MV-4-11 (cell line): ENCODE data around the gene OSM.
"Not testable (repeated sequence)": the region's sequence is repeated elsewhere in the genome, so short reads cannot be mapped to it uniquely, and the experiment has no call there.

ENCODE experiments used
- DNase-seq: peaks from one replicate; lab custom pipeline; 2025; lab: John Stamatoyannopoulos, UW

Gene OSM

GRCh38 chr22:30244066-30244465 lies 22.6 kb downstream of the OSM start:
- DNase-seq = no peak

- DNase-seq = no peak
Observed at GRCh38 chr22:30243661-30244060, 23.0 kb downstream of the OSM start.

DNA sequence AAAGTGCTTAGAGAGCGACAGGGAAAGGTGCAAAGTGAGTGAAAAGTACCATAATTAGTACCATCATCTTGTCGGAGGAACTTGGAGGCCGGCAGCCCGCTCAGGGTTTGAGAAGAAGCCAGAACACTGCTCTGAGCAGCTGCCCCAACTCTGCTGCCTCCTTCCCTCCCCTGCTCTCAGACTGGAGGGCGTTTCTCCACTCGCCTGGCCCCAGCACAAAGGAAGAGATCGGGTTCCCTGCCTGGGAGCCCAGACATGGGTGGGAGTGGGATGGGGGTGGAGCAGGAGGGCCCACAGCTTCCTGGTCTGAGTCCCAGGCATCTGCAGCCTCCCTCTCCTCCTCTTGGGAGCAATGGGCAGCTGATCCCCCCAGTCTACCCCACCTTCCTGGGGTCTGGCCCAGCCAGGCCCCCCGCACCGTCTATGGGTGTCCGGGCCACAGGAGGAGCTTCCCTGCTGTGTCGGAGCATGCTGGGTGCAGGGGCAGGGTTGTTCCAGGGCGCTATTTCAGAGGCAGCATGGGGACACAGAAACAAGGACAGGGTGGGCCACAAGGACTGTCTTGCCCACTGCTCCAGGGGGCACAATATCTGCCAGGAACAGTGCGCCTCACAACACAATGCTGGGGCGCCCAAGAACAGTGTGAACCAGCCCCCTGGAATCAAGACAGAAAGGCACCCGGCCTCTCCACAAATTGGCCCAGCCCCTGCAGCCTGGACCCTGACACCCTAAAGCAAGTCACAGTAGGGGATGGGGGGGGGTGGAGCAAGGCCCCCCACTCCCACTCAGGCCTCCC lies 24.9 kb downstream of the OSM start:
- no peak for DNase-seq

GRCh38 chr22:30240541-30241417 lies 25.9 kb downstream of the OSM start:
- DNase-seq = peak; percentile 54

- DNase-seq = no peak
Observed at GRCh38 chr22:30239488-30240405, 26.9 kb downstream of the OSM start.

DNA sequence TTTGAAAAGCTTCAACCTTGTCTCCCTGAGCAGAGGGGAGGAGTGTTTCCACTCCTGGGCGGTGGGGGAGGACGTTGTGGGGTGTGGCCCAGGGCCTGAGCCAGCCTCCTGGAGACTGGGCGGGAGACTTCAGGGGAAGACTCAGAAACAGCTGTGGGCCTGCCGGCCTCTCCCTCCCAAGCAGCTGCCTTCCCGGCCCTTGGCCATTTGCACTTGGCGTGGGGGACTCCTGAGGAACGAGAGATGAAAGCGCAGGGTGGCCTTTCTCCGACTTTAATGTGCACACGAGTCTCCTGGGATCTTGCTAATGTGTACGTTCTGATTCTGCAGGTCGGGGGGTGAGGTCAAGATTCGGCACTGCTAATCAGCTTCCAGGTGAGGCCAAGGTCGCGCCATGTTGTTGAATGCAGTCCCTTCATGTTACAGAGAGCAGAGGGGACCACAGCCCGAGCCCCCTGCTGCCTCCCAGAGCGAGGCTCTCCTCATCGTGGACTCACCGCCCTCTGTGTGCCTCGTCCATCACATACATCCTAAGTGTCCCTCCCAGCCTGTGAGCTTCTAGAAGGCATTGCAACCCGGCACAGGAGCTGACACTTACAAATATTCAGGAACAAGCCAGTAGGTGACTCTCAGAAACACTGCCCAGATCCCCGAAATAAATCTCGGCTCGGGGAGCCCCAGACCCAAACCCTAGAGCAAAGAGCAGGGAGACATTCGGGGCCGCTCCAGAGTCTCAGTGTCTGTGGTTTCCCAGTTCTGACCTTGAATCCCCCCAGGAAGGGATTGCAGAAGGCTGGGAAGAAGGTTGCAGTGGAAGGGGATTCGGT lies 27.8 kb downstream of the OSM start:
- no peak for DNase-seq

DNA sequence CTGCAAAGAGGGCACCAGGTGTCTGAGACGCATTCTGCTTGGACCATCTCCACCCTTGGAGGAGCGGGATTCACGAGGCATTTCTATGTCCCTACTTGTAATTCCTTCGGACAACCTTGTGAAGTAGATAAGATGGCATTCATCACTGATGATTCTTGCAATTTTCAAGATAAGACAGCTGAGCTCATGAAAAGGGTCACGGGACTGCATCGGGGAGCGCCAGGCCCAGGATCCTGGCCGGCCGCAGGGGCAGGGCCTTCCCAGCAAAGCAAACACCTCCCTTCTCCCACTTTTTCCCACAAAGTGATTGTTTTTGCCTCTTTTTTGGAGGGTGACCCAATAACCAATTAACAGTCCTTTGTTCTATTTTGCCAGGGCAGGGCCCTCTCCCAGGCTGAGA lies 28.5 kb downstream of the OSM start:
- DNase-seq = no peak

- no peak for DNase-seq
Observed at GRCh38 chr22:30236875-30237274, 29.8 kb downstream of the OSM start.

DNA sequence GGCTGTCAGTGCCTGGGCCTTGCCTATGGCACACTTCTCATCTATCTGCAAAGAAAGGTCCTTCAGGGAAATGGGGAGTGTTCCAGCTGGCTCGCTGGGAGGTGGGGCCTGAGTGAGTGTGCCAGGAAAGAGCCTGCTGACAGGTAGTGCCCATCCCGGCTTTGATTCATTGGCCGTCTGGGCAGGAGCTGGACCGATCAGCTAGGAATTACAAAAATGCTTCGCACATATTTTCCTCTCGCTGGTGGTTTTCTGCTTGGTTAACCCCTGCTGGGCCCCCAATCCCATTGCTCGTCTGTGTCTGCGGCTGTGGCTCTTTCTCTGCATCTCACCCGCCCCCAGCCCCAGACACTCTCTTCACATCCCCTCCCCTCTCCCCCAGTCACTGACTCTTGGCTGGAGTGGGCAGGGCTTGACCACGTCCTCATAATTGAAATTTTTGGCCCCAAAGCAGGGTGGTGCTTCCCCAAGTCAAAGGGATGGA lies 30.9 kb downstream of the OSM start:
- DNase-seq = no peak

GRCh38 chr22:30234786-30235470 lies 31.7 kb downstream of the OSM start:
- no peak for DNase-seq

DNA sequence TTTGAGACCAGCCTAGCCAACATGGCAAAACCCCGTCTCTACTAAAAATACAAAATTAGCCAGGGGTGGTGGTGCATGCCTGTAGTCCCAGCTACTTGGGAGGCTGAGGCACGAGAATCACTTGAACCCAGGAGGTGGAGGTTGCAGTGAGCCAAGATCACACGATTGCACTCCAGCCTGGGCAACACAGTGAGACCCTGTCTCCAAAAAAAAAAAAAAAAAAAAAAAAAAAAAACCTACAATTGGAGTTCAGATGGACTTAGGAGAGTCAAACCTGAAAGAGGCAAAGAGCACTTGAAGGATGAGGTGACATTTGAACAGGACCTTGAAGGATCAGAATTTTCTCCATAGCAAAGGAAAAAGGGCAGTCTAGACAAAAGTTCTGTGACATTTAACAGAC lies 32.3 kb downstream of the OSM start:
- not testable (repeated sequence) for DNase-seq

- DNase-seq = no peak
Observed at GRCh38 chr22:30233582-30233981, 33.1 kb downstream of the OSM start.

DNA sequence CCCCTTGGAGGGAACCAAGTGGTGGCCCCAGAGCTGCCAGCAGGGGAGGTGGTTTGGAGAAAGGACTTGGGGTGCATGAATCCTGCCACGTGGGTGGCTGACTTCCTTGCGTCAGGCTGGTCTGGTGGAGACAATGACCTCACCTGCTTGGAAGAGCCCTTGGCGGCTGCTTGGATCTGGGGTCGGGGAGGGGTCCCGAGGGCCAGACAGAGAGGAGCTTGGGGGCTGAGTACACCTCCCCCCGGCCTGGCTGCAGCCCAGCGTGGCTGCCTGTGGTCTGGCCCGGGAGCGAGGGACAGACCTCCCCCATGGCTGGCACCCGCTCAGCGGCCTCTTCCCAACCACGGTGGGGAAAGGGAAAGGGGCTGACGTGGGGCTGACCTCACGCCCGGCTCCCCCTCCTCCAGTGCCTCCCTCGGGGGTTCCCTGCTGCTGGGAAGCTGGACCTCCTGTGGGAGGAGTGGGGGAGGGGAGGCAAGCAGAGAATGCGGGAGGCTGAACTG lies 33.9 kb downstream of the OSM start:
- DNase-seq = no peak

GRCh38 chr22:30230787-30231461 lies 35.7 kb downstream of the OSM start:
- DNase-seq = no peak

DNA sequence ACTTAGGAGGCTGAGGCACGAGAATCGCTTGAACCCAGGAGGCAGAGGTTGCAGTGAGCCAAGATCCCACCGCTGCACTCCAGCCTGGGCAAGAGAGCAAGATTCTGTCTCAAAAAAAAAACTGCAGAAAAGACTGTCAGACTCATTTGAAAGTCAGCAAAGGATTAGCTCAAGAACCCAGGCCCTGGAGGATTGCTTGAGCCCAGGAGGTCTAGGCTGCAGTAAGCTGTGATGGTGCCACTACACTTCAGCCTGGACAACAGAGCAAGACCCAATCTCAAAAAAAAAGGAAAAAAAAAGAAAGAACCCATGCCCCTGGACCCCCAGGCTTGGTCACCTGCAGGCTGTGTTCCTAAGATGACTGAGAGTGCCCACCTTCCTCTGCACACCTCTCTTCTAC lies 36.3 kb downstream of the OSM start:
- DNase-seq = no peak

DNA sequence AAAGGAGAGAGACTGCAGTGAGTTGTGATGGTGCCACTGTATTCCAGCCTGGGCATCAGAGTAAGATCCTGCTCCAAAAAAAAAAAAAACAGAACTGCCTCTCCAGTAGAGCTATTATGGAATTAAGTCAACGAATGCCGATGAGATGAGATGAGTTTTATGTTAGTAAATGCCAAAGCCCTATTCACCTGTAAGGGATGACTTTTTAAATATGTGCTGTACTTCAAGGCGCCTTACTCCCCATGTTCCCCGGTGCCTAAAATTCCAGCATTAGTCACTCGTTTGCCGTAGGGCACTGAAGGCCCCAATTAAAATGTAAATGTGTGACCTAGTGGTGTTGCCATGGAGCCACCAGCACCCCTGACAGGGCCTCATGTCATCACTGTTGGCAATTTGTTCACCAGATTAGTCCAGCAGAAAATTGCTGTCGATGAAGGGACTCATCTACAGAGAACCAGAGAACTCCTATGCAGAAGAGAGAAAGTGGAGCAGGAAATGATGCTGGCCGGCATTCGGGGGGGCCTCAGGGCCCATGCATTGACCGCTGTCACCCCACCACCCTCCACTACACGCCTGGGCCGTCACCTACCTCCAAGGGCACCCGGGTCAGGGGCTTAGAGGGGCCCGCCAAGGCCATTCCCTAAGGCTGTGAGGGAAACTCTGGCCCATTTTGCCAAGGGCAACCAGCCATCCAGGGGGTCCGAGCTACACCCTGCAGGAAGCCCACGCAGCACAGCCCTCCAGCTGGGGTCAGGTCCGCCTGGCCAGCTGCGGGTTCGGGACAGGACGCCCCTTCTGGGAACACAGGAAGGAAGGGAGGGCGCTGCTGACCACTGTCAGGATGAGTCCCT lies 37.9 kb downstream of the OSM start:
- DNase-seq = no peak

DNA sequence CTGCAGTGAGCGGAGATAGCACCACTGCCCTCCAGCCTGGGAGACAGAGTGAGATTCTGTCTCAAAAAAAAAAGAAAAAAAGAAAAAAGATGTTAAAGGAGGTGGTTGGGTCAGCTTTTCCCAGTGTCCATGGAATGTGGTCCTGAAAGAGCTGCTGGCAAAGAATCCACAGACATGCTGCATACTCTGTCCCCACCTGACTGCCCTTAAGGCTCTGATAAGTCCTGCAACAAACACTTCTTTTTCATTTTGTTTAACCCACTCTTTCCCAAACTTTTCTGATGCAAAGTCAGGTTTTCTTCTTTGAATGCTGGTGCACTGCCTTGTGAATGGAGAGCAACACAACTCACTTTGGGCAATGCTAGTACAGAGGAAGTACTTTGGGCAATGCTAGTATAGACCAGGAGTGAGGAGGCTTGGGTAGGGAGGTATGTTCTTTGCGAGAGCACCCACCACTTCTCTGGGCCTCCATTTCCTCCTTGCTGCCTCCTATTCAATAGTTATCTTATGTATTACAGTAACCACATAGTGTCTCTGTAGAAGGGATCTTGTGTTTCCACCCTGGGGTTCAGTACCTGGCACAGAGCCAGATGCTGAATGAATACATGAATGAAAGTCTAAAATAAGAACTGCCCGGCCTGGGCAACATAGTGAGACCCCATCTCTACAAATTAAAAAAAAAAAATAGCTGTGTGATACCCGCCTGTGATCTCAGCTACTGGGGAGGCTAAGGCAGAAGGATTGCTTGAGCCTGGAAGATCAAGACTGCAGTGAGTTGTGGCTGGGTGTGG lies 39.0 kb downstream of the OSM start:
- no peak for DNase-seq
